Measurements from ENCODE around the gene TTC39C.
"Not testable (repeated sequence)": the region's sequence is repeated elsewhere in the genome, so short reads cannot be mapped to it uniquely, and the experiment has no call there.

The TTC39C gene

DNA sequence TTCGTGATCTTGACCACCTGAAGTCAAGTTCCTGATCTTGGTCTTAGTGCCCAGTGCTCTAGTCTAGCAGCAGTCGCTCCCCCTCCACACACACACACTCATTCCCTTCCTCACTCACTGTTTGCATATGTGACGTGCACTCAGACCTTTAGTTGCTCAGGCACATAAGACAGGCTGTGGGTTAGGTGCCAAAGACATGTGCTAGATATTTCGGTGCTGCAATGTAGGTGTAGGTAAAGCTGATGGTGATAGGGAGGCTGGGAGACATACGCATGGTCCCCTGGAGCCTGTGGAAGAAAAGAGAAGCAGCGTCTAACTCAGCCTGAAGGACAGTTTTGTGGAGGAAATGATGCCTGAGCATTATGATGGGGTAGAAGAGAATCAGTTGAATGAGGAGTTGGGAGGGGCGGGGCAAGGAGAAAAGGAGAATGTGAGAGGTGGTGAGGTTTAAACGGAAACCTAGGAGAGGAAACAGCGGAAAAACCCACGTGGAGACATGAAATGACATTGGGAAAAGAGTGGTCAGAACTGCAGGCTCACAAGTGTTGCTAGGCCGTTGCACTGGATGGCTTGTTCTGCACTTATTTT, 3.8 kb downstream of the TTC39C start:
- DNase-seq = no peak

DNA sequence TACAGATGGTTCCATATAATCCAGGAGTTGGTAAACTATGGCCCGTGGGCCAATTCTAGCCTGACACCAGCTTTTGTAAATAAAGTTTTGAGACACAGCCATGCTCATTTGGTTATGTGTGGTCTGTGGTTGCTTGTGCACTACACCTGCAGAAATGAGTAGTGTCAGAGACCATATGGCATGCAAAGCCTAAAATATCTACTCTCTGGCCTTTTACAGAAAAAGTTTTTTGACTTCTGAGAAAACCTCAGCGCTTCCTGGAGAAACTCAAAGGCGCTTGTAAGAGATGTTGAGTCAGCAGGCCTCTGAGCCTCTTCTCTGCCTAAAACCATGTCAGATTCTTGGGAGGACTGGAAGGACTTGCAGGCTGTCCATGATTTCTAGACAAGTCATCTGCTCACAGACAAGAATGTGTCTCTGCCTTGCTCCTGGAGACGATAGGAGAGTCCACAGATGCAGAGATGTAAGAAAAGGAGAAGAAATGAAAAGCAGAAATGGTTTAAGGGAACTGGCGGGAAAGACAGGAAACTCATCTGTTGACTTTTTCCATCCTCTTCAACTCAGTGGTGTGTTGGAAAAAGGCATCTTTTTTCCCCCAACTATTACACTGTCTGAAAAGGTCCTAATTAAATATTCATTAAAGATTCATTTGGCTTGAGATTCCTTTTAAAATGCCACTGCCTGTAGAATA, 5.2 kb downstream of the TTC39C start:
- DNase-seq = peak; percentile 52 to 71

DNA sequence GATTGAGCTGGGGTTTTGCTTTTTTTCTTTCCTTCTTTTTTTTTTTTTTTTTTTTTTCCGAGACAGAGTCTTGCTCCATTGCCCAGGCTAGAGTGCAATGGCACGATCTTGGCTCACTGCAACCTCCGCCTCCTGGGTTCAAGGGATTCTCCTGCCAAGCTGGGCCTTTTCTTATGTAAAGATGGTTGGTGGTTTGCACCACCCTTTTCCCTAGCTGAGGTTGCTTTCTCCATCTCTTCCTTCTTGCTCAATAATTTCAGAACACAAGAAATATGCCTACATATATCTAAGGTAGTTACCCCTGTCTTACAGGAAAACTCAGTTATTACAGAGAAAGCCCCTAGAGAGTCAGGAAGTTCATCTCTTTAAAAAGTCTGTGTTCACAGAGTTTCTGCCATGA, 7.0 kb downstream of the TTC39C start:
- no peak for DNase-seq

DNA sequence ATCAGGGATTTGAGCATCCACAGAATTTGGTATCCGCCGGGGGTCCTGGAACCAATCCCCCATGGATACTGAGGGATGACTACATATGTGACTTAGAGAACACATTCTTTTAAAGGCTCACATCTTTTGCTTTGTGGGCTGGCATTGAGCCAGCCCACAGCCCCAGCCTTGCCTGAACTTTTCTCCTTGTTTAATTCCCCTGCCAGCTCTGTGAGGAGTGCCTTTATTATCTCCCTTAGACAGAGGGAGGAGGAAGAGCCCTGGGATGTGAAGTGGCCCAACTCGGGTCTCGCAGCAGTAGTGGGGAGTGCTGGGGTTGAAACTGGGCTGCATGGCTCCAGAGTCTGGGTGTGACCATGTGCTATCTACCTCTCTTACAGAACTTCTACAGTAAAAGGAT, 7.6 kb downstream of the TTC39C start:
- no peak for DNase-seq

DNA sequence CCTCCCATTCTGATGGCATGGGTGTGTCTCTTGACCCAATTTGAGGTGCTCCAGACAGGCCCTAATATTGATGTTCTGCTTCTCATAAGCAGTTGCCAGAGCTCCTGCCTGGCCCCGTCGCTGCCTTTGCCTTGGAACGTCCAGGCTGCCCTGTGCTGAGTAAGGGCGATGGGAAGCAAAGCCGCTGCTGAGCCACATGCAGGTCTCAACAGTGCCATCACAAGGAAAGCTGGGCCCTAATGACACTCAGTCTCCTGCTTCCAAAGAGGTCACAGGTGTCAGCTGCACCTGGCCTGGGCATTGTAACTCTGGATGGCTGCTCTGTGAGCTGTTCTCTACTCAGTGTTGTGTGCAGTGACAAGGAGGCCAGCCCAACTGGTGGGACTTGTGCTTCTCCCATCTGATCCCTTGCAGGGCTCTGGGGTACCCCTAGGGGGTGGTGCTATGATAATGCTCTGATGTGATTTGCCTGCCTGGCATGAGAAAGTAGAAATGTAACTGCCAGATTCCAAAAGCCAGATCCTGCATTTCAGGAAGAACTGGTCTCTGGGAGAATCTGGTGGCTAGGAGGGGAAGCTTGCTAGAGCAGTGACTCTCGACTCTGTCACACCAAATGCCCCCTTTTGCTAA, 8.7 kb downstream of the TTC39C start:
- no peak for DNase-seq

DNA sequence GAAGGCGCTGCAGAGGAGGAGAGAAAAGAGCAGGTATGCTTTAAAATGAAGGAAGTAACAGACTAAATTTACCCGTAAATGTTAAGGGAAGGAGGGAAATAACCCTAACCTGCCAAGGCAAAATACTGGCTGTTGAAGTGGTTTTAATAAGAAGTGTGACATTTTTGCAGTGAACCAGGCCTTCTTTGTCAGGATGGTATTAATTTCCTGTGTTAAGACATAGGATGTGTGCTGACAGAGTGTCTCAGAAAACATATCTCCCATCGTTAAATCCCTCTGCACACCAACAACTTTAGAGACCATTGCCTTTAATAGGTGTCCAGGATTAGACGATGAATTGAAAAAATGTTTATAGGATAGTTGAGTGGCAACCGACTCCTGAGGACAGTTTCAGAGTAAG, 9.9 kb downstream of the TTC39C start:
- no peak for DNase-seq

DNA sequence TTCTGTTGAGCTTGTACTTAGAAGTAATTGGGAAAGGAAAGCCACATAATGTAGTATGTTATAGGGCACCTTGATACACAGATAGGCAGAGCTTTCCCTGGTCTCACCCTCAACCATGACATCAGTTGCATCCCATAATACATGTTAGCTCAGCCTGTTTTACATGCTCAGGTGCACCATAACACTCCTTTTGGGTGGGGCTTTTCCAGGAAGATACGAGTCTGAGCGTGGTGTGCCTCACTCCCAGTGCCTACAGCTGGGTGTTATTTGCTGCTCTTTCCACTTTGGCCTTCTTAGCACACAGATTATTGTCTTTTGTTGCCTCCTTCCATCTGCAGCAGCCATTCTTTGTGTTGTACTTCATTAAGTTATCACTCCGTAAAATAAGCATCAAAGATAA, 11.9 kb downstream of the TTC39C start:
- no peak for DNase-seq

DNA sequence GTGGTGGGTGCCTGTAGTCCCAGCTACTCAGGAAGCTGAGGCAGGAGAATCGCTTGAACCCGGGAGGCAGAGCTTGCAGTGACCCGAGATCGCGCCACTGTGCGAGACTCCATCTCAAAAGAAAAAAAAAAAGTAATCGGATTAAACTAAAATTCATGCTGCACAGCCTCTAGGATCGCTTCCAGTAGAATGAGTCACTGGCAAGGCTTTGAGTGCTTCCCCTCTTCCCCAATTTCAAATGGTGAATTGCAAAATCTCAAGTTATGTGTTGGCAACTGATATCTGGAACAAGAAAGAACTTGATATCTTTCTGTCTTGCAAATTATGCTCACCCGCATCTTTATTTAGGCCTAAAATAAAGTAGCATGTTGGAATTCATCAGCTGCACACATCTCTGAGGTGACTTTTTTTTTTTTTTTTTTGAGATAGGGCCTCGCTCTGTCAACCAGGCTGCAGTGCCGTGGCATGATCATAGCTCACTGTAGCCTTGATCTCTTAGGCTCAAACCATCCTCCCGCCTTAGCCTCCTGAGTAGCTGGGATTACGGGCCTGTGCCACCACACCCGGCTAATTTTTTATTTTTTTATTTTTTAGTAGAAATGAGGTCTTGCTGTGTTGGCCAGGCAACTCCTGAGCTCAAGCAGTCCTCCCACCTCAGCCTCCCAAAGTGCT, 12.7 kb downstream of the TTC39C start:
- DNase-seq = no peak

DNA sequence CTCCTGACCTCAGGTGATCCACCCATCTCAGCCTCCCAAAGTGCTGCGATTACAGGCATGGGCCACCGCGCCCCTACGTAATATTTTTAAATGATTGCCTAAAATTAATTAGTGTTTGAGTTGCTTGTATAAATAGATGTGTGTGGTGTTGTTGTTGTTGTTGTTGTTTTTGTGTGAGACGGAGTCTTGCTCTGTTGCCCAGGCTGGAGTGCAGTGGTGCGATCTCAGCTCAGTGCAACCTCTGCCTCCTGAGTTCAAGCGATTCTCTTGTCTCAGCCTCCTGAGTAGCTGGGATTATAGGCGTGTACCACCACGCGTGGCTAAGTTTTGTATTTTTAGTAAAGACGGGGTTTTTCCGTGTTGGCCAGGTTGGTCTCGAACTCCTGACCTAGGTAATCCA, 14.4 kb downstream of the TTC39C start:
- not testable (repeated sequence) for DNase-seq

DNA sequence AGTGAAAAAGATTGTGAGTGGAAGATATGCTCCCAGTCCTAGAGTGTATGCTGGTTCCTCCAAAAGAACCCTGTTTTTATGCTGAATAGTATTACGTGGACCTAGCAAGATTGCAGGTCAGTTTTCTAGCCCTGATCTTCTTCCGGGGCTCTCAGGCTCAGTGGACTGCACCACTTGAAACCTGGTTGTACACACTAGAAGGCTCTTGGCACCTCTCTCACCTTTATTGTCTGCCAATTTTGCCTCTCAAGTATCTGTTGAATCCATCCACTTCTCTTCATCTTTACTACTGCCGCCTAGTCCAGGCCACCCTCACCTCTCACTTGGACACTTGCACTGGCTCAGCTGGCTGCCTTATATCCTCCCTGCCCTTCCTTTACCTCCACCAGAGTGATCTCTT, 16.8 kb downstream of the TTC39C start:
- no peak for DNase-seq

DNA sequence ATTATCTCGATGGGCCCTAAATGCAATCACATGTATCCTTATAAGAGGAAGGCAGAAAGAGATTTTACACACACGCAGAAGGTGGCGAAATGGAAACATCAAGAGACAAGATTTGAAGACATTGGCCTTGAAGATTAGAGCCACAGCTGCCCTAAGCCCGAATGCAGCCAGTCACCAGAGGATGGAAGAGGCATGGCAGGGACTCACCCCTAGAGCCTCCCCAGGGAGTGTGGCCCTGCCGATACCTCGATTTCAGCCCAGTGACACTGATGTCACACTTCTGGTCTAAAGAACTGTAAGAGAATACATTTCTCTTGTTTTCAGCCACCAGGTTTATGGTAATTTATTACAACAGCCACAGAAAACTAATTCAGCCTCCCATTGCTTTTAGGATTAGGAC, 17.4 kb downstream of the TTC39C start:
- no peak for DNase-seq

DNA sequence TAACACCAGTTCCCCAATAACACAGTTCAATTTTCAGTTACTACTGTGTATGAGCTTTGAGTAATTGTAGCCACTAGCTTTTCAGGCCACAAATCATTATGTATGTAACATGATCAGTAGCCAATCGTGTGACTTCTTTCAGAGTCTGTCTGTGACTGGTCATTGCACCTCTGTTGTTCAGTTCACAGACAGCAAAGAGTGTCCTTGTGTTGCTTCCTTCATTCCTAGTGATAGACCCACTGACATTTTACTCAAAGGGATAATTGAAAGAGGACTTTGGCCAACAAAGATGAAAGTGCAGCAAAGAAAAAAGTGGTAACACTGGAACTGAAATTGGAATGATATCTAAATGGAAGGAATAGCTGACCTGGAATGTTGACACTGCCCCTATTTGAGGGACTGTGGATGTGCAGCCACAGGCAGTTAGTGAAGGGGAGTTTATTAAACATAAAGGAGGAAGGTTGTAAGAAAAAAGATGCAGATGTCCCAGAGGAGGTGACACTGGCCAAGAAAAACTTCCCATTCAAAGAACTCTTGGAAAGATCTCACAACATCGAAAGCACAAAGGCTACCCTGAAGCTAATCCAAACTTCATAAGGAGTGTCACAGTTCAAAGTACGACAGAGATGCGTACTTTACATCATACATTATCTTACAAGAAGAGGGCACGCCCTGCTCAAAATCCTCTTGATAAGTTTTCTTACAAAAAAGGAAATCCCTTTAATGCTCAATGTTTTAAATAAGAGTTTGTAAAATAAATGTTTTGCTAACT, 19.3 kb downstream of the TTC39C start:
- DNase-seq = no peak

DNA sequence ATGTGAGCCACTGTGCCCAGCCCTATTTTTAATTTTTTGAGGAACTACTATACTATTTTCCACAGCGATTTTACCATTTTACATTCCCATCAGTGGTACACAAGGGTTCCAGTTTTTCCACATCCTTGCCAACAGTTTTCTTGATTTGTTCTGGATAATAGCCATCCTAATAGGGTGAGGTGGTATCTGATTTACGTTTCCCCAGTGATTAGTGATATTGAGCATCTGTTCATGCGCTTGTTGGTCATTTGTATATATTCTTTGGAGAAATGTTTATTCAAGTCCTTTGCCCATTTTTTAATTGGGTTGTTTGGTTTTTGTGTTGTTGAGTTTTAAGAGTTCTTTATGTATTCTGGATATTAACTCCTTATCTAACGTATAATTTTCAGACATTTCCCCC, 20.8 kb downstream of the TTC39C start:
- DNase-seq = no peak

DNA sequence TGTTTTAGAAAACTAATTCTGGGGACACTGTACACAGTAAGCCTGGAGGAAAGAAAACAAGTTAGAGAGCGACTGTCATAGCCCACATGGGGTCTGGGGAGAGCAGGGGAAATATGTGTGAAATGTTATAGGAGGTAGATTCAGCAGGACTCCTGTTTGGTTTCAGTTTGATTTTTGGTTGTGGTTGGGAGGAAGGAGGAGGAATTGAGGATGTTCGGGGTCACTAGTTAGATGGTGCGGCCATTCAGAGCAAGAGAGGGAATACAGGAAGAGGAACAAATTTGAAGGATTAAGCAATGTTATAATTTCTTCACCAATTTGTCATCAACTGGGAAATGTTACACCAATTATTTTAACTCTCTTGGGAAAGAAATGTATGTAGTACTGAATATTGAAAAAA, 25.1 kb downstream of the TTC39C start:
- no peak for DNase-seq

DNA sequence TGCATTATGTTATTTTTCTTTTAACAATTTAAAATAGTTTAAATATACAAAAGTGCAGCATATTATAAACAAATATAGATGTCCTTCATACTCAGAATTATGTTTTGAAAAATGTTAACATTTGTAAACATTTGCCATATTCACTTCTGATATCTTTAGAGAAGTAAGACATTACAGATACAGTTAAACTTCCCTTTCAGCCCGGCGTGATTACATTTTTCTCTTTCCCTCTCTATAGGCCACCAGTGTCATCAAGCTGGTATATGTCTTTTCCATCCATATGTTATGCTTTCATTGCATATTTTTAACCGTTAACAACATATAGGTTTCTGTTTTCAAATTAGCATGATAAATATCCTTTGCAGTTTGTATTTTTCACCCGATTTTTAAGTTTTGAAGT, 27.1 kb downstream of the TTC39C start:
- no peak for DNase-seq

DNA sequence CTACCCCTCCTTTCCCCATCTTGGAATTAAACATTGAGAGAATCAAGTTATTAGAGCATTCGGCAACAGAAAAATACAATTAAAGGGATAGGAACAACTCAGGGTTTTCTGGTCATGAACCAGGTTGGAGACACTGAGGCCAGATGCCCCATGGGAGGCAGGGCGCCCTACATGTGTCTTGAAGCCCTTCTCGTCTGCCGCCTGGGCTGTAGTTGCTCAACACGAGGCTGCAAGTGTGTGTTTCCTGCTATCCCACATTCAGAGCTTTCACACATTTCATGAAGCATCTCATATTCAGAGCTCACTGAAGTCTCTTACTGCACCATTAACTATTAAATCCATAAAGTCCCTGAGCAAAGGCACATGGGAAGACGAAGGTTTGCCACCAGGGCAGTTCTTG, 28.8 kb downstream of the TTC39C start:
- no peak for DNase-seq

DNA sequence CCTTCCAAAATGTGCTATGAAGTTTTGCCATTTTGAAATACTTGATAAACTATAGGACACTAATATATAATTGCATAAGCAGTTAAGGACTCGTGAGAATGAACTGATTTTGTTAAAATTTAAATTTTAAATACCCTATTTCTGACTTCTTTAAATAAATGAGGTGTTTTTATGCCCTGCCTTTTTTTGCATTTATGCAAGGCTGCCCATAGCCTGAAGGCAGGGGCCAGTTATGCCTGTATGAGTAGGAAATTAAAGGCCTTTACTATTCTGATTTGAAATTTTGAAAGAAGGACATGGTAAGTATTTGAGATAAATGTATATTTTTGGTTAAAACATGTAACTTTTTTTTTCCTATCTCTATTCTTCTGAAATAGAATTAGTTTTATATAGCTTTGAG, 33.7 kb downstream of the TTC39C start:
- no peak for DNase-seq

DNA sequence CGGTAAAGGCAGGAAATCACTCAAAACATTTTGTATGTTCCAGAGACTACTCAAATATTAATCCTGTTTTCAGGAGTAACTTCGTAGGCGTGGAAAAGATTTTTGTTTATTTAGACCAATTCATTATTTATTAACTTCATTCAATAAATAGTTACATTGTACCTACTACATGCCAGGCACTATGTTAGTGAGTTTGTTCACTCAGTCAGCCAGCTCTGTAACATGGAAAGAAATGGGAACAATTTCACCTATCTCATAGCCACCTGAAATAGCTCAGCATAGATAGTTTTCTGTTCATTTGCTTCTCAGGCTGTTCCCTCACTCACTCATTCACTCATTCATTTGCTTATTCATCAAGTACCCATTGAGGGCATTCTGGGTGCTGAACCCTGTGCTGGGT, 34.6 kb downstream of the TTC39C start:
- no peak for DNase-seq

DNA sequence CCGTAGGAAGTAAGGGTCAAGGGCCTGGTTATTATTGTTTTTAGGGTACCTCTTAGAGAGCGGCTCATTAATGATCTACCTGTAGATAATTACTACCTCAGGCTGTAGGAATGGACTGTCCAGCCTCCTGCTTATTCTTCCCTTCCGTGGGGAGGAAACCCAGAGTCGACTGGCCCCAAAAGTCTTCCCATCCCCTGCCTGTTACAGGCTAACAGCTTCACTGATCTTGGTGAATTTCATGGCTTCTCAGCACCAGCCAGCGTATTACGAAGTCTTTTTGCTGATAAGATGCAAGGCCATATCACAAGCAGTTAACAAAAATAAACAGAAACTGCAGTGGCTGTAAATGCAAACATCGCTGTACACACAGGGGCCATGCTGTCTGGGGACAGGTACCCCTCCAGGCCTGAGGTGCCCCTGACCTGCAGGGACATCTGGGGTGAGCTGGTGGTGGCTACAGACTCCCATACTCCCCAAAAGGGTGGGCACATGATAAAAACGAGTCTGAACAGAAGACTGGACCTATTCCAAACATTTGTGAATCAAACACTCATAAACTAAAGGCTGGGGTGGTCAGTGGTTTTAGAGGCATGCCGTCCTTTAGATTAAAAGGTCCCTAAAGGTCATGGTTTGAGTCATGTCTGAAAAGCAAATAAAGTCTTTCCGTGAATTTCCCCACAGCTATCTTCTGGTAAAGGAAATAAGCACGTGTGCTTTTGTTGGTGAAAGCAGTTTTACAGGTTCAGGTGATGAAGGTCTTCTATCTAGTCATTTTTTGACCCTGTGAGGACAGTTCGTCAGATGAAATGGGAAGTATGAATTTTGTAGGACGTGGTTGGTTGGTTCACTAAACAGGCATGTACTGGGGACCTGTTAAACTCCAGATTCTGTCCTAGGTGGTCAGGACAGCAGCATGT, 36.7 kb downstream of the TTC39C start:
- DNase-seq = no peak

DNA sequence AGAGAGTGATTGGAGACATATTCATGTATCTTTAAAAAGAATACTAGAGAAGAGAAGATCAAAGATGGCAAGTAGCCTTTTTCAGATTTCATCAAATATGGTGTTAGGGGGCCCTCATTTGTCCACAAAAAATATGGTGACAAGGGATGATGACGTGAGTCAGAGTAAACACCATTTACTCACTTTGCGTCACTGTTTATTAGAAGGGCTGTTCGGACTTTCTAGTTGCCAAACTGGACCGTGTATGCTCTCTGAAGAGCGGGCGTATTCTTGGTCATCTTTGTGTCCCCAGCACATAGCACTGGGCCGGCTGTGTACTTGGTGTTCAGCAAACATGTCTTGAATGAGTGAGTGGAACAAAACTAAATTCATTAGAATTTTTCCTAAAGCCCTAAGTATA, 37.5 kb downstream of the TTC39C start:
- no peak for DNase-seq

DNA sequence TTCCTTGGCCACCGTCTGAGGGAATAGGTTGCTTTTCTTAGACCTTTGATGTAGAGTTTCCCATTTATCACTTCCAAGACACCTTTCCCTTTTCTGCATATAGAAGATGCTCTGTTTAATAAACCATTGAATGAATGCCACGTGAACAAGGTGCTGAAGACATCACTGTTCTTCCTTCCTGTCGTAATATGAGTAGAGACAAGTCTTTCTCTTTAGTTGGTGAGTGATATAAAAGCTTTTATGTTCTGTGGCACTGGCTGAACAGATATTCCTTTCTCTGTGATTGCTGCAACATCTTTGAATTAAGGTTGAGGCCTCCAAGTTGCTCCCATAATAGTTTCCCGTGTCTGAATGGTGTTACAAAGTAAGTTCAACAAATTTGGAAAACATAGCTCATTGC, 38.7 kb downstream of the TTC39C start:
- DNase-seq = peak in 1 of 2 donors; percentile 10

DNA sequence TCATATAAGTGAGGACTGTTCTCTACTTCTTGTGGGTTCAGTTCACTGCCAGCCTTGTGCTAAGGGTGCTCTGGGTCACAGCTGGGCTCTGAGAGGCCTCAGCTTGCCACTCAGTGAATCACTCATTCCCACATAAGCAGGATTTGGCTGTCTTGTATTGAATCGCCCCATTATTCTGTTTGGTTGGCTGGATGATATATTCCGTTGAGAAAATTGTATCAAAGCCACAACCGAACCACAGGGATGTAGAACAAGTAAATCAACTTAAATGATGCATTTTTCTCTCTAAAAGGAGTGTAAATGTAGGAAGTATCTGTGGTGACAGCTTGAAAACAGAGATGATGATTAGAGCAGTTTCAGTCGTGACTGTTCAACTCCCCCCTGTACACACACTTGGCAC, 39.6 kb downstream of the TTC39C start:
- DNase-seq = no peak
